GM23338 (cell line): ENCODE data around the gene UPK1A.

ENCODE experiments used
- EZH2 ChIP-seq: fragments of 200-600 bp; sonication (generic); IDR thresholded peaks from one replicate; pipeline ENCODE4 v1.8.0; 2017; ENCODE audit warnings: antibody characterized with exemption, mild to moderate bottlenecking, low read depth; ENCODE audit not compliant: unreplicated experiment
- JUNB ChIP-seq: IDR thresholded peaks from one replicate; pipeline ENCODE4 v1.6.1; 2016; ENCODE audit warnings: antibody characterized with exemption; ENCODE audit not compliant: unreplicated experiment
- POLR2AphosphoS5 ChIP-seq: IDR thresholded peaks from 2 replicates; pipeline ENCODE4 v1.6.1; 2016; ENCODE audit warnings: antibody characterized with exemption, low read depth
- TF ChIP-seq, protein P1 (sequence below), 2 experiments: fragments of 200-600 bp in 1 of 2; sonication (generic) in 1 of 2; conservative IDR thresholded peaks; 2 replicates each; pipeline versions ENCODE4 v1.5.1 to v1.6.1; 2016 to 2017; ENCODE audit warnings: antibody characterized with exemption in 2 of 2, low read depth in 2 of 2, mild to moderate bottlenecking in 2 of 2, moderate library complexity in 1 of 2

DNA sequence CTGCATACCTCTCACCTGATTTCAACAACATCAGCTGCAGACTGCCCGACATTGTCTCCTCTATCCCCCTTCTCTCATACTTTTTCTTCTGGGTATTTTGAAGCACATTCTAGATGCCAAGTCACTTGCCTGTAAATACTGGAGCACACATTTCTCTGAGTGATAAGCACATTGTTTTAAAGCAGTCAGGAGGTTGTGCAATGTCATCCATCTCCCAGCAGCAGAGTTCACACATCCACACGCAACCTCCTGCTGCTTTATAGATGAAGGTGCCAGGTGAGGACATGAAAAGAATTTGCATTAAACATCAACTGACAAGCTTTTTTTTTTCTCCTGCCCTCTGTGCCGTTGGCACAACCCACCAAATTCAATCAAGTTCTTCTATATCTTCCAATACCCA lies 5.5 kb downstream of the UPK1A start:
- TF ChIP-seq JUNB (no peak), POLR2AphosphoS5 (no peak), EZH2 (no peak)
- TF ChIP-seq, protein P1, sequence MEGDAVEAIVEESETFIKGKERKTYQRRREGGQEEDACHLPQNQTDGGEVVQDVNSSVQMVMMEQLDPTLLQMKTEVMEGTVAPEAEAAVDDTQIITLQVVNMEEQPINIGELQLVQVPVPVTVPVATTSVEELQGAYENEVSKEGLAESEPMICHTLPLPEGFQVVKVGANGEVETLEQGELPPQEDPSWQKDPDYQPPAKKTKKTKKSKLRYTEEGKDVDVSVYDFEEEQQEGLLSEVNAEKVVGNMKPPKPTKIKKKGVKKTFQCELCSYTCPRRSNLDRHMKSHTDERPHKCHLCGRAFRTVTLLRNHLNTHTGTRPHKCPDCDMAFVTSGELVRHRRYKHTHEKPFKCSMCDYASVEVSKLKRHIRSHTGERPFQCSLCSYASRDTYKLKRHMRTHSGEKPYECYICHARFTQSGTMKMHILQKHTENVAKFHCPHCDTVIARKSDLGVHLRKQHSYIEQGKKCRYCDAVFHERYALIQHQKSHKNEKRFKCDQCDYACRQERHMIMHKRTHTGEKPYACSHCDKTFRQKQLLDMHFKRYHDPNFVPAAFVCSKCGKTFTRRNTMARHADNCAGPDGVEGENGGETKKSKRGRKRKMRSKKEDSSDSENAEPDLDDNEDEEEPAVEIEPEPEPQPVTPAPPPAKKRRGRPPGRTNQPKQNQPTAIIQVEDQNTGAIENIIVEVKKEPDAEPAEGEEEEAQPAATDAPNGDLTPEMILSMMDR (conservative IDR thresholded peaks at IDR 0.05; ENCODE audit: low read depth in 2 of 2), result no peak
